H9 (cell line): Measurements from ENCODE around the gene ANKRD12. TPM values are rescaled to one million over a fixed set of nuclear protein-coding genes. Genes with fewer than 3 reads are reported as not detected.

Experiments used
- DNase-seq: peaks from one replicate; pipeline ENCODE4 v3.0.0-alpha.2; 2017
- H2AFZ ChIP-seq: one replicate; pipeline ENCODE4 v1.6.1; 2013; ENCODE audit warnings: mild to moderate bottlenecking, low read length, control low read depth, moderate library complexity
- H2AK5ac ChIP-seq: 2 replicates; pipeline ENCODE4 v1.6.1; 2013; ENCODE audit warnings: low read length, control low read depth, mixed read lengths; ENCODE audit not compliant: insufficient read length
- H2BK120ac ChIP-seq: one replicate; pipeline ENCODE4 v1.6.1; 2013; ENCODE audit warnings: low read depth, mild to moderate bottlenecking, low read length, control low read depth, inconsistent platforms; ENCODE audit not compliant: poor library complexity, severe bottlenecking
- H2BK12ac ChIP-seq: 2 replicates; pipeline ENCODE4 v1.6.1; 2013; ENCODE audit warnings: low read length, control low read depth, mixed read lengths, low read depth; ENCODE audit not compliant: insufficient read length
- H2BK15ac ChIP-seq: 2 replicates; pipeline ENCODE4 v1.6.1; 2013; ENCODE audit warnings: low read depth, low read length, control low read depth
- H2BK20ac ChIP-seq: one replicate; pipeline ENCODE4 v1.6.1; 2013; ENCODE audit warnings: low read depth, mild to moderate bottlenecking, low read length, control low read depth, inconsistent platforms; ENCODE audit not compliant: poor library complexity, severe bottlenecking
- H2BK5ac ChIP-seq: 2 replicates; pipeline ENCODE4 v1.6.1; 2013; ENCODE audit warnings: low read length, control low read depth, mixed read lengths; ENCODE audit not compliant: insufficient read length
- H3K14ac ChIP-seq: 2 replicates; pipeline ENCODE4 v1.6.1; 2013; ENCODE audit warnings: low read length, control low read depth; ENCODE audit not compliant: insufficient read depth
- H3K18ac ChIP-seq: 2 replicates; pipeline ENCODE4 v1.6.1; 2013; ENCODE audit warnings: low read depth, mild to moderate bottlenecking, mixed read lengths, low read length, control low read depth; ENCODE audit not compliant: insufficient read length
- H3K23ac ChIP-seq: 2 replicates; pipeline ENCODE4 v1.6.1; 2013; ENCODE audit warnings: low read length, control low read depth, mixed read lengths, low read depth; ENCODE audit not compliant: insufficient read length
- H3K23me2 ChIP-seq: 2 replicates; pipeline ENCODE4 v1.6.1; 2013; ENCODE audit warnings: low read depth, mild to moderate bottlenecking, mixed read lengths, low read length, control low read depth; ENCODE audit not compliant: insufficient read length, poor library complexity, severe bottlenecking
- H3K27ac ChIP-seq: 2 replicates; pipeline ENCODE4 v1.5.1; 2013; ENCODE audit warnings: low read length, control low read depth, mixed read lengths, low read depth; ENCODE audit not compliant: insufficient read length
- H3K27me3 ChIP-seq: 2 replicates; pipeline ENCODE4 v1.6.1; 2013; ENCODE audit warnings: low read length, control low read depth, inconsistent platforms; ENCODE audit not compliant: insufficient read depth
- H3K4ac ChIP-seq: 2 replicates; pipeline ENCODE4 v1.6.1; 2013; ENCODE audit warnings: low read depth, mild to moderate bottlenecking, control low read depth, inconsistent platforms, low read length, moderate library complexity
- H3K4me1 ChIP-seq: 2 replicates; pipeline ENCODE4 v1.6.1; 2013; ENCODE audit warnings: low read length, control low read depth, inconsistent platforms; ENCODE audit not compliant: insufficient read depth
- H3K4me2 ChIP-seq: 2 replicates; pipeline ENCODE4 v1.6.1; 2013; ENCODE audit warnings: low read length, control low read depth, mixed read lengths; ENCODE audit not compliant: insufficient read length, insufficient read depth
- H3K56ac ChIP-seq: 2 replicates; pipeline ENCODE4 v1.6.1; 2013; ENCODE audit warnings: low read depth, mild to moderate bottlenecking, mixed read lengths, low read length, control low read depth; ENCODE audit not compliant: insufficient read length
- H3K79me1 ChIP-seq: 2 replicates; pipeline ENCODE4 v1.6.1; 2013; ENCODE audit warnings: low read depth, mild to moderate bottlenecking, moderate library complexity, low read length, control low read depth, inconsistent platforms; ENCODE audit not compliant: insufficient read depth, poor library complexity, severe bottlenecking
- H3K79me2 ChIP-seq: 2 replicates; pipeline ENCODE4 v1.6.1; 2013; ENCODE audit warnings: low read length, control low read depth, inconsistent platforms; ENCODE audit not compliant: insufficient read depth
- H3K9ac ChIP-seq: 2 replicates; pipeline ENCODE4 v1.6.1; 2013; ENCODE audit warnings: low read length, control low read depth, mixed read lengths; ENCODE audit not compliant: insufficient read length; ENCODE audit errors: extremely low read depth
- H3K9me3 ChIP-seq: one replicate; pipeline ENCODE4 v1.6.1; 2013; ENCODE audit warnings: low read depth, low read length, inconsistent platforms; ENCODE audit not compliant: control insufficient read depth
- H3T11ph ChIP-seq: one replicate; pipeline ENCODE4 v1.6.1; 2013; ENCODE audit warnings: mild to moderate bottlenecking, low read length, control low read depth, inconsistent platforms
- H4K20me1 ChIP-seq: one replicate; pipeline ENCODE4 v1.6.1; 2013; ENCODE audit not compliant: control insufficient read depth, insufficient read length, insufficient read depth
- H4K5ac ChIP-seq: 2 replicates; pipeline ENCODE4 v1.6.1; 2013; ENCODE audit warnings: low read depth, mild to moderate bottlenecking, mixed read lengths, low read length, control low read depth; ENCODE audit not compliant: insufficient read length
- H4K8ac ChIP-seq: replicated peaks from 2 replicates; pipeline ENCODE4 v1.6.1; 2013; ENCODE audit warnings: low read length, control low read depth, mixed read lengths, low read depth; ENCODE audit not compliant: insufficient read length
- H4K91ac ChIP-seq: 2 replicates; pipeline ENCODE4 v1.6.1; 2013; ENCODE audit warnings: low read depth, mild to moderate bottlenecking, moderate library complexity, mixed read lengths, low read length, control low read depth; ENCODE audit not compliant: insufficient read length
- H3K27ac Mint-ChIP-seq, 3 experiments: 2 replicates in 2 of 3; 3 replicates in 1 of 3; pipeline ENCODE4 v1.8.0; 2020 to 2021; ENCODE audit warnings: mixed read lengths in 3 of 3, mild to moderate bottlenecking in 1 of 3, moderate library complexity in 1 of 3
- H3K27me3 Mint-ChIP-seq: 2 replicates; pipeline ENCODE4 v1.8.0; 2021; ENCODE audit warnings: low read depth, mild to moderate bottlenecking, moderate library complexity, mixed read lengths
- H3K36me3 Mint-ChIP-seq, 3 experiments: 2 replicates in 2 of 3; 3 replicates in 1 of 3; pipeline ENCODE4 v1.8.0; 2020 to 2021; ENCODE audit warnings: low read depth in 3 of 3, mixed read lengths in 3 of 3; ENCODE audit not compliant: insufficient read depth in 1 of 3
- H3K4me1 Mint-ChIP-seq, 2 experiments: 2 replicates each; pipeline ENCODE4 v1.8.0; 2020; ENCODE audit warnings: mixed read lengths in 2 of 2
- H3K4me3 Mint-ChIP-seq, 2 experiments: 2 replicates in 1 of 2; 3 replicates in 1 of 2; pipeline ENCODE4 v1.8.0; 2020 to 2021; ENCODE audit warnings: mild to moderate bottlenecking in 2 of 2, mixed read lengths in 2 of 2, moderate library complexity in 1 of 2
- H3K9me3 Mint-ChIP-seq, 2 experiments: 2 replicates in 1 of 2; 3 replicates in 1 of 2; pipeline ENCODE4 v1.8.0; 2020; ENCODE audit warnings: mild to moderate bottlenecking in 2 of 2, mixed read lengths in 2 of 2, moderate library complexity in 1 of 2
- CTCF ChIP-seq: fragments of 200-600 bp; sonication (generic); conservative IDR thresholded peaks from 3 replicates; pipeline ENCODE4 v1.8.0; 2021; ENCODE audit warnings: antibody characterized with exemption, mild to moderate bottlenecking
- WGBS: extraction: QIAGEN DNeasy Blood & Tissue Kit; methylation state at CpG from one replicate; pipeline ENCODE4 v1.1.7; 2013; ENCODE audit warnings: missing lambda C conversion rate, low lambda C conversion rate, mixed read lengths; ENCODE audit not compliant: insufficient read length; ENCODE audit errors: extremely low coverage; 5-methylcytosine and 5-hydroxymethylcytosine counted together
- total RNA-seq: library from RNA; stranded (reverse); gene quantifications from 2 replicates; pipeline ENCODE4 v1.2.1, GENCODE V29; 2021

Gene ANKRD12
- total RNA-seq, 1 experiment from 2014 or later, result 38.9 TPM

- Histone ChIP-seq H2BK20ac (no peak overlapping the region), H2BK120ac (no peak overlapping the region), H3K79me2 (peaks cover 4% of the 10 kb centered on the region; the same call in 1 of the 2 replicates), H3K23me2 (no peaks in the 10 kb centered on the region), H3K4me2 (no peak overlapping the region), H3T11ph (no peak overlapping the region), H3K18ac (no peak overlapping the region), H2AK5ac (no peak overlapping the region), H2BK12ac (no peak overlapping the region), H2BK5ac (no peak overlapping the region), H3K4ac (no peak overlapping the region), H4K5ac (no peak overlapping the region), H2BK15ac (no peak overlapping the region), H3K4me1 (no peaks in the 10 kb centered on the region), H4K20me1 (no peaks in the 10 kb centered on the region), H3K27ac (no peak overlapping the region), H3K9ac (no peak overlapping the region), H3K79me1 (peaks cover 10% of the 10 kb centered on the region), H4K91ac (no peak overlapping the region), H3K56ac (no peak overlapping the region), H3K27me3 (no peaks in the 10 kb centered on the region), H2AFZ (no peak overlapping the region), H4K8ac (no peak overlapping the region), H3K23ac (no peak overlapping the region), H3K9me3 (no peaks in the 10 kb centered on the region), H3K14ac (no peak overlapping the region)
- no peak for DNase-seq
- TF ChIP-seq CTCF, result no peak
- WGBS, result no CpG with 5 or more reads among the region's 4 CpGs
- Mint-ChIP-seq H3K27me3 (no peaks in the 10 kb centered on the region), H3K36me3 (peaks cover 0 to 5% (median 0%) of the 10 kb centered on the region in 3 experiments; a peak in 1 of 7 replicates), H3K4me1 (no peaks in the 10 kb centered on the region), H3K27ac (no peak overlapping the region), H3K4me3 (no peak overlapping the region), H3K9me3 (no peaks in the 10 kb centered on the region; a peak in 1 of 5 replicates)
Measured at GRCh38 chr18:9156604-9157249, 20.1 kb downstream of the ANKRD12 start.
